Peyer's patch (tissue), 4 donors: ENCODE data around the gene PXK. TPM values are rescaled to one million over a fixed set of nuclear protein-coding genes. Genes with fewer than 3 reads are reported as not detected.

Source experiments
- DNase-seq, 3 donors: peaks; one replicate each; pipeline ENCODE4 v3.0.0-alpha.2; 2017 to 2019
- H3K27ac ChIP-seq, 4 donors: fragments of 200-600 bp; sonication (generic); one replicate each; pipeline ENCODE4 v1.5.1; 2016 to 2019
- H3K27me3 ChIP-seq, 2 donors: fragments of 200-600 bp; sonication (generic); one replicate each; pipeline ENCODE4 v1.5.1; 2019
- H3K36me3 ChIP-seq, 3 donors: fragments of 200-600 bp; sonication (generic); one replicate each; pipeline ENCODE4 v1.5.1; 2016 to 2019
- H3K4me1 ChIP-seq, 4 donors: fragments of 200-600 bp; sonication (generic); one replicate each; pipeline ENCODE4 v1.5.1; 2016 to 2019
- H3K4me3 ChIP-seq, 4 donors: fragments of 200-600 bp; sonication (generic); 1 replicate in 3 of 4; 2 replicates in 1 of 4; pipeline ENCODE4 v1.5.1; 2016 to 2019; ENCODE audit warnings: mild to moderate bottlenecking in 1 of 4
- H3K9me3 ChIP-seq, 4 donors: fragments of 200-600 bp; sonication (generic); one replicate each; pipeline ENCODE4 v1.5.1; 2016 to 2019; ENCODE audit warnings: mild to moderate bottlenecking in 1 of 4
- CTCF ChIP-seq, 6 experiments: fragments of 450-650 bp in 4 of 6; fragments of 200-600 bp in 2 of 6; sonication (generic) in 1 of 6; IDR thresholded peaks; one replicate each; pipeline ENCODE4 v1.5.1; 2017 to 2019; ENCODE audit warnings: antibody characterized with exemption in 6 of 6, mild to moderate bottlenecking in 3 of 6, moderate library complexity in 1 of 6
- POLR2A ChIP-seq, 2 donors: fragments of 450-650 bp; IDR thresholded peaks; one replicate each; pipeline ENCODE4 v1.5.1; 2017; ENCODE audit warnings: antibody characterized with exemption in 2 of 2, mild to moderate bottlenecking in 2 of 2, moderate library complexity in 2 of 2
- total RNA-seq, 4 donors: library from RNA; depleted of rRNA; stranded (reverse); fragments of >200 nt; gene quantifications; one replicate each; pipeline ENCODE4 v1.1.0, GENCODE V29; 2016

PXK gene
- total RNA-seq, 4 donors from 2014 or later, result 15.3 to 73.4 (median 28.4) TPM

- Histone ChIP-seq H3K27ac (no peak overlapping the region), H3K4me1 (no peaks in the 10 kb centered on the region), H3K27me3 (no peaks in the 10 kb centered on the region), H3K36me3 (peaks cover 0 to 98% (median 9%) of the 10 kb centered on the region in 3 donors), H3K9me3 (no peaks in the 10 kb centered on the region), H3K4me3 (no peak overlapping the region)
- DNase-seq, result no peak
- TF ChIP-seq POLR2A (IDR thresholded peaks at IDR 0.05), result no peak
- TF ChIP-seq CTCF (IDR thresholded peaks at IDR 0.05), result no peak
These were observed 93.1 kb downstream of the PXK start for GRCh38 chr3:58425782-58426181.

GRCh38 chr3:58427661-58428361 is 95.1 kb downstream of the PXK start:
- DNase-seq, result no peak
- Histone ChIP-seq H3K36me3 (peaks cover 0 to 92% (median 12%) of the 10 kb centered on the region in 3 donors), H3K4me3 (no peak overlapping the region), H3K9me3 (no peaks in the 10 kb centered on the region), H3K27me3 (no peaks in the 10 kb centered on the region), H3K4me1 (peaks cover 5 to 7% (median 6%) of the 10 kb centered on the region in 4 donors), H3K27ac (no peak overlapping the region)
- TF ChIP-seq POLR2A (IDR thresholded peaks at IDR 0.05) (no peak), CTCF (IDR thresholded peaks at IDR 0.05) (no peak)

- peaks cover 0 to 73% (median 12%) of the 10 kb centered on the region in 3 donors for H3K36me3 ChIP-seq
- no peak for DNase-seq
- TF ChIP-seq POLR2A (IDR thresholded peaks at IDR 0.05) (no peak), CTCF (IDR thresholded peaks at IDR 0.05) (no peak)
- H3K27ac ChIP-seq, result no peak overlapping the region
- H3K27me3 ChIP-seq, result no peaks in the 10 kb centered on the region
- H3K9me3 ChIP-seq, result no peaks in the 10 kb centered on the region
- no peak overlapping the region for H3K4me3 ChIP-seq
- H3K4me1 ChIP-seq, result peaks cover 5 to 10% (median 8%) of the 10 kb centered on the region in 4 donors
These were observed 97.0 kb downstream of the PXK start for GRCh38 chr3:58429657-58430056.

- peaks cover 5 to 10% (median 8%) of the 10 kb centered on the region in 4 donors for H3K4me1 ChIP-seq
- TF ChIP-seq POLR2A (IDR thresholded peaks at IDR 0.05) (no peak), CTCF (IDR thresholded peaks at IDR 0.05) (no peak)
- no peak for DNase-seq
- no peaks in the 10 kb centered on the region for H3K27me3 ChIP-seq
- H3K4me3 ChIP-seq, result peak overlapping the region; percentile 76 to 91 (median 86)
- H3K9me3 ChIP-seq, result no peaks in the 10 kb centered on the region
- H3K36me3 ChIP-seq, result peaks cover 0 to 42% (median 7%) of the 10 kb centered on the region in 3 donors
- H3K27ac ChIP-seq, result peak overlapping the region; percentile 91 to 94 (median 94)
These were observed 100.2 kb downstream of the PXK start for GRCh38 chr3:58432905-58433304.

- H3K27me3 ChIP-seq, result no peaks in the 10 kb centered on the region
- DNase-seq, result peak; percentile 88 to 96 (median 95)
- H3K36me3 ChIP-seq, result peaks cover 0 to 35% (median 5%) of the 10 kb centered on the region in 3 donors
- H3K27ac ChIP-seq, result peak within 1 kb of the TSS; percentile 91 to 94 (median 94)
- peaks cover 5 to 10% (median 8%) of the 10 kb centered on the region in 4 donors for H3K4me1 ChIP-seq
- H3K4me3 ChIP-seq, result peak within 1 kb of the TSS; percentile 76 to 91 (median 86)
- no peaks in the 10 kb centered on the region for H3K9me3 ChIP-seq
- TF ChIP-seq POLR2A (IDR thresholded peaks at IDR 0.05) (peak; percentile 77 to 82), CTCF (IDR thresholded peaks at IDR 0.05) (peak in 1 of 6 experiments; percentile 6)
These were observed 100.9 kb downstream of the PXK start, which contains the start of gene PDHB for GRCh38 chr3:58433400-58434167. PDHB (minus strand) TSS chr3:58433832; CDS start chr3:58433809, 23 bp downstream.
